Kidney epithelial cell (primary cell): ENCODE results near the gene ABCC1. TPM values are rescaled to one million over a fixed set of nuclear protein-coding genes. Genes with fewer than 3 reads are reported as not detected.

Experiments
- DNase-seq: peaks from one replicate; pipeline ENCODE4 v3.0.0-alpha.2; 2010; ENCODE audit warnings: low read depth
- H3K27me3 ChIP-seq: 2 replicates; pipeline ENCODE4 v1.6.0; 2011; ENCODE audit warnings: low read length; ENCODE audit not compliant: control insufficient read depth, insufficient read depth
- H3K36me3 ChIP-seq: 2 replicates; pipeline ENCODE4 v1.5.1; 2011; ENCODE audit warnings: low read length; ENCODE audit not compliant: control insufficient read depth, insufficient read depth
- H3K4me3 ChIP-seq: 2 replicates; pipeline ENCODE4 v1.5.1; 2011; ENCODE audit warnings: low read depth, mild to moderate bottlenecking, control low read depth, low read length
- CTCF ChIP-seq: IDR thresholded peaks from 2 replicates; pipeline ENCODE4 v1.5.1; 2011; ENCODE audit warnings: mild to moderate bottlenecking, moderate library complexity, low read length, control low read depth, inconsistent platforms; ENCODE audit not compliant: insufficient read depth, poor library complexity, severe bottlenecking
- total RNA-seq: library from RNA; depleted of rRNA; stranded (reverse); fragments of >200 nt; gene quantifications from 2 replicates; pipeline ENCODE4 v1.2.3, GENCODE V29; 2015

Gene ABCC1
- total RNA-seq, 1 donor from 2014 or later = 24.9 TPM

GRCh38 chr16:16111639-16112038 lies 162.2 kb downstream of the ABCC1 start:
- H3K27me3 ChIP-seq = no peaks in the 10 kb centered on the region
- H3K36me3 ChIP-seq = no peaks in the 10 kb centered on the region
- no peak overlapping the region for H3K4me3 ChIP-seq
- TF ChIP-seq CTCF = no peak
- no peak for DNase-seq

GRCh38 chr16:16112450-16113053 lies 163.1 kb downstream of the ABCC1 start:
- H3K4me3 ChIP-seq = no peak overlapping the region
- no peak for DNase-seq
- no peak for TF ChIP-seq CTCF
- H3K27me3 ChIP-seq = no peaks in the 10 kb centered on the region
- H3K36me3 ChIP-seq = no peaks in the 10 kb centered on the region

DNA sequence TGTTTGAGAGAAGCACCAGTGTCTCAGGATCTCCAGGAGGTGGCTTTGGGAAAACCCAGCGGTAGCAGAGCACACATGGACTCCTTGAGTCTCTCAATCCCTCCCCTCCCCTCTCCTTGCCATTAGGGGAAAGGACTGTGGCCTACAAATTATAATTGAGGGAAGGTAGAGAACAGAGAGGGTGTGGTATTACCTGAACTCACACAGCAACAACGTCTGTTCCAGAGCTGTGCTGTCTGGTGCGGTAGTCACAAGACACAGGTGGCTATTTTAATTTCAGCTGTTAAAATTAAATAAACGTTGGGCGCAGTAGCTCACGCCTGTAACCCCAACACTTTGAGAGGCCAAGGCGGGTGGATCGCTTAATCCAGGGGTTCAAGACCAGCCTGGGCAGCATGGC lies 163.7 kb downstream of the ABCC1 start:
- DNase-seq = no peak
- Histone ChIP-seq H3K27me3 (no peaks in the 10 kb centered on the region), H3K4me3 (no peak overlapping the region), H3K36me3 (no peaks in the 10 kb centered on the region)
- no peak for TF ChIP-seq CTCF

DNA sequence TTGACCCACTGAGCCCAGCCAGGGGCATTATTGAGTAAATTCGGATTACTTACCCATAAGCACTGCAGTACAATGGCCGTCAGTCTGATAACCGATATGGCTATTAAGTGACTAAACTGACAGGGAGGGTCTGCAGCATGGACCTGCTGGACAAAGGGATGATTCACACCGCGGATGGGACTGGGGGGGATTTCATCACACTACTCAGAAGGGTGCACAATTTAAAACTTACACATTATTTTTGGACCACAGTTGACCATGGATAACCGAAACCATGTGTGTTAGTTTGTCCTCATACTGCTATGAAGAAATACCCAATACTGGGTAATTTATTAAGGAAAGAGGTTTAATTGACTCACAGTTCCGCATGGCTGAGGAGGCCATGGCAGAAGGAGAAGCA lies 167.4 kb downstream of the ABCC1 start:
- TF ChIP-seq CTCF = no peak
- no peaks in the 10 kb centered on the region for H3K36me3 ChIP-seq
- no peak for DNase-seq

DNA sequence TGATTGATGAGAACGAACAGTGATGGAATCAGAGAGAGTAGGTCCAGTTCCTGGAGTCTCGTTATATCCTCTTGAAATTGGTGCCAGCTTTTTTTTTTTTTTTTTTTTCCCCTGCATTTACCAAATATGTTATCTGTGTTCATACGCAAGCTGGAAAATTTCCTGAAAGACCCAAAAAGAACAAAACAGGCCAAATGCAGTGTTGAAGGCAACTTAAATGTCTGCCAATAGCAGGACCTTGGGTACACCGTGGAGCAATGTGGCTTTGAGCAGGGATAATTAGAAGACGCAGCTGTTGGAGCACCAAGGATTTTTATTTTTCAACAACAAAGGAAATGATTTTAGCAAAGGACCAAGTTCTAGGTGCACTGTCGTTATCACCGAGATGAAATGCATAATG lies 168.9 kb downstream of the ABCC1 start:
- DNase-seq = no peak
- H3K36me3 ChIP-seq = no peaks in the 10 kb centered on the region
- TF ChIP-seq CTCF = no peak

More for the DNA sequence above, 167.4 kb downstream of the ABCC1 start:
- no peaks in the 10 kb centered on the region for H3K27me3 ChIP-seq
- H3K4me3 ChIP-seq = no peak overlapping the region

GRCh38 chr16:16120044-16120381 lies 170.6 kb downstream of the ABCC1 start:
- H3K4me3 ChIP-seq = no peak overlapping the region
- no peak for DNase-seq
- peaks cover 4% of the 10 kb centered on the region for H3K36me3 ChIP-seq
- no peaks in the 10 kb centered on the region for H3K27me3 ChIP-seq
- no peak for TF ChIP-seq CTCF

More for the DNA sequence above, 168.9 kb downstream of the ABCC1 start:
- Histone ChIP-seq H3K27me3 (no peaks in the 10 kb centered on the region), H3K4me3 (no peak overlapping the region)
